Keratinocyte (primary cell): Measurements from ENCODE around the gene HTR1E. TPM values are rescaled to one million over a fixed set of nuclear protein-coding genes. Genes with fewer than 3 reads are reported as not detected.

ENCODE experiments used
- DNase-seq: peaks from one replicate; pipeline ENCODE4 v3.0.0-alpha.2; 2011; ENCODE audit warnings: low read depth, missing footprints, low spot score
- FAIRE-seq: peaks from 2 replicates; lab custom pipeline; 2011; peaks lifted over from hg19 to GRCh38; lab: Jason Lieb, UNC
- H2AFZ ChIP-seq: 2 replicates; pipeline ENCODE4 v1.6.0; 2012; ENCODE audit warnings: low read length, control low read depth, inconsistent platforms; ENCODE audit not compliant: control insufficient read depth
- H3K27ac ChIP-seq: 2 replicates; pipeline ENCODE4 v1.5.1; 2011; ENCODE audit warnings: low read length; ENCODE audit not compliant: control insufficient read depth, insufficient read depth
- H3K27me3 ChIP-seq: 3 replicates; pipeline ENCODE4 v1.6.0; 2011; ENCODE audit warnings: low read length; ENCODE audit not compliant: control insufficient read depth, insufficient read depth; ENCODE audit errors: extremely low read depth
- H3K36me3 ChIP-seq, 2 experiments: 2 replicates in 1 of 2; 3 replicates in 1 of 2; pipeline ENCODE4 v1.5.1; 2011; ENCODE audit warnings: low read length in 2 of 2, mild to moderate bottlenecking in 1 of 2; ENCODE audit not compliant: control insufficient read depth in 2 of 2, insufficient read depth in 2 of 2; ENCODE audit errors: extremely low read depth in 1 of 2
- H3K4me1 ChIP-seq: 3 replicates; pipeline ENCODE4 v1.5.1; 2011; ENCODE audit warnings: low read length; ENCODE audit not compliant: control insufficient read depth, insufficient read depth; ENCODE audit errors: extremely low read depth
- H3K4me2 ChIP-seq: 3 replicates; pipeline ENCODE4 v1.6.0; 2011; ENCODE audit warnings: low read depth, low read length; ENCODE audit not compliant: control insufficient read depth, insufficient read depth; ENCODE audit errors: extremely low read depth
- H3K4me3 ChIP-seq, 3 experiments: fragments of 200-600 bp in 1 of 3; sonication (generic) in 1 of 3; 2 replicates in 2 of 3; 3 replicates in 1 of 3; pipeline ENCODE4 v1.5.1; 2011 to 2016; ENCODE audit warnings: low read length in 3 of 3, mild to moderate bottlenecking in 3 of 3, control low read depth in 2 of 3, inconsistent platforms in 1 of 3, low read depth in 1 of 3, mixed read lengths in 1 of 3, mixed run types in 1 of 3, moderate library complexity in 1 of 3; ENCODE audit not compliant: control insufficient read depth in 2 of 3, insufficient read depth in 2 of 3; ENCODE audit errors: extremely low read depth in 1 of 3
- H3K79me2 ChIP-seq: 2 replicates; pipeline ENCODE4 v1.6.0; 2012; ENCODE audit warnings: low read length; ENCODE audit not compliant: control insufficient read depth, insufficient read depth
- H3K9ac ChIP-seq: 3 replicates; pipeline ENCODE4 v1.6.0; 2011; ENCODE audit warnings: low read length; ENCODE audit not compliant: control insufficient read depth, insufficient read depth; ENCODE audit errors: extremely low read depth
- H3K9me1 ChIP-seq: 3 replicates; pipeline ENCODE4 v1.6.0; 2011; ENCODE audit warnings: low read length; ENCODE audit not compliant: control insufficient read depth, insufficient read depth; ENCODE audit errors: extremely low read depth
- H3K9me3 ChIP-seq: 2 replicates; pipeline ENCODE4 v1.5.1; 2012; ENCODE audit warnings: low read depth, low read length; ENCODE audit not compliant: control insufficient read depth
- H4K20me1 ChIP-seq: 3 replicates; pipeline ENCODE4 v1.6.0; 2011; ENCODE audit warnings: low read length; ENCODE audit not compliant: control insufficient read depth, insufficient read depth; ENCODE audit errors: extremely low read depth
- CTCF ChIP-seq, 3 experiments: IDR thresholded peaks in 1 of 3; conservative IDR thresholded peaks in 1 of 3; optimal IDR thresholded peaks in 1 of 3; 2 replicates in 2 of 3; 3 replicates in 1 of 3; pipeline versions ENCODE3 to v1.5.1; 2011; ENCODE audit warnings: low read length in 3 of 3, mild to moderate bottlenecking in 3 of 3, moderate library complexity in 2 of 3, control low read depth in 1 of 3, inconsistent platforms in 1 of 3; ENCODE audit not compliant: insufficient read depth in 2 of 3; ENCODE audit errors: extremely low read depth in 1 of 3
- EZH2 ChIP-seq: IDR thresholded peaks from one replicate; pipeline ENCODE4 v1.6.1; 2012; ENCODE audit warnings: inconsistent platforms, mild to moderate bottlenecking, low read length, moderate library complexity
- dilution Hi-C: fragments of 300-500 bp; cut with MboI; formaldehyde crosslinking; loops from one replicate; pipeline ENCODE4 v1.7.0; 2020; ENCODE audit warnings: low sequenced_read_pairs; ENCODE audit not compliant: extremely low pct_ligation_motif_present
- polyA plus RNA-seq, 5 experiments: library from polyadenylated mRNA; depleted of rRNA in 3 of 5; stranded (reverse) in 3 of 5; stranded (forward) in 1 of 5; unstranded in 1 of 5; fragments of >200 nt; gene quantifications; 1 replicate in 1 of 5; 2 replicates in 3 of 5; 3 replicates in 1 of 5; pipeline versions ENCODE4 v1.2.1 to v1.2.3, GENCODE V29; 2011 to 2012; ENCODE audit warnings: missing spikeins in 2 of 5, low read depth in 1 of 5, low replicate concordance in 1 of 5

HTR1E gene
- polyA plus RNA-seq, 1 donor (not counting 4 experiments of a cell fraction or from before 2014, with no cell fraction given), result not detected

DNA sequence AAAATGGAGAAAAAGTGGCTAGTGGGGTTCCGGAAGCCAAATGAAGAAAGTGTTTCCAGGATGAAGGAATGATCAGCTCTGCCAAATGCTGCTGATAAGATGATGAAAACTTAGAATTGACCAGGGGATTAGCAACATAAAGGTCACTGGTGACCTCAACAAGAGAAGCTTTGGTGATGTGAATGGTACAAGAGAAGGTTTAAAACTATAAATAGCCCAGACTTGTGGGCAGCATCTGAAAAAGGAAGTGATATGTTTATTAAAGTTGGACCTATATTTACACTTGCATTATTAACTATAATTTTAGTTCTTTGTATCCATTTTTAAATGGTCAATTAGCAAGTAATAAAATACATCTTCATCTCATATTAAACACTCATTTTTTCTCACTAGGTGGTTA, 112.5 kb downstream of the HTR1E start:
- no peaks in the 10 kb centered on the region for H3K36me3 ChIP-seq
- H3K27me3 ChIP-seq, result no peaks in the 10 kb centered on the region
- no peak for FAIRE-seq
- H3K79me2 ChIP-seq, result no peaks in the 10 kb centered on the region
- H3K9me1 ChIP-seq, result no peaks in the 10 kb centered on the region
- H3K9ac ChIP-seq, result no peak overlapping the region
- H3K4me2 ChIP-seq, result no peak overlapping the region
- no peak overlapping the region for H3K4me3 ChIP-seq
- no peaks in the 10 kb centered on the region for H4K20me1 ChIP-seq
- H3K9me3 ChIP-seq, result no peaks in the 10 kb centered on the region
- dilution Hi-C loops, result no loop called here
- H2AFZ ChIP-seq, result no peak overlapping the region
- no peak for DNase-seq
- H3K4me1 ChIP-seq, result no peaks in the 10 kb centered on the region
- TF ChIP-seq CTCF (optimal IDR thresholded peaks at IDR 0.05 in 1 of 3, IDR thresholded peaks at IDR 0.05 in 1 of 3, conservative IDR thresholded peaks at IDR 0.05 in 1 of 3; ENCODE audit: extremely low read depth in 1 of 3, insufficient read depth in 2 of 3, low read length in 3 of 3), result no peak
- no peak for TF ChIP-seq EZH2
- no peak overlapping the region for H3K27ac ChIP-seq

DNA sequence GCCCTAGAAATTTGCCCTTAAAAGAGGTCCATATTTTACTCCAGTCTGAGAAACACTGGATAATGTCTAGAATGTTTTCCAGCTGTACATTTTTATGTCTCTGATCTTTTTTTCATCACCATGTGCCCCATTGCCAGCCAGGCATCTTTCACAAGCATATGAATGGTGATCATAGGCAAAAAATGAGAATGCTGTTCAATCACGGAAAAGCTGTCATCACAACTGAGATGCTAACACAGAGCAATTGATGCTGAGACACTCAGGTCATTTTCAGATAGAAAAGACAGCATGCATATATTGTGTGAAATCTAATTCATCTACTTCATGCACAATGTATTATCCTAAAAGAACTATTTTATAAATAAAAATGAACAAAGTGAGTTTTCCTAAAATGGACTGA, 116.0 kb downstream of the HTR1E start:
- H3K4me2 ChIP-seq, result no peak overlapping the region
- H2AFZ ChIP-seq, result no peak overlapping the region
- no peaks in the 10 kb centered on the region for H3K27me3 ChIP-seq
- TF ChIP-seq CTCF (optimal IDR thresholded peaks at IDR 0.05 in 1 of 3, IDR thresholded peaks at IDR 0.05 in 1 of 3, conservative IDR thresholded peaks at IDR 0.05 in 1 of 3; ENCODE audit: extremely low read depth in 1 of 3, insufficient read depth in 2 of 3, low read length in 3 of 3) (no peak), EZH2 (no peak)
- H3K27ac ChIP-seq, result no peak overlapping the region
- dilution Hi-C loops, result no loop called here
- H3K9me1 ChIP-seq, result no peaks in the 10 kb centered on the region
- H3K79me2 ChIP-seq, result no peaks in the 10 kb centered on the region
- DNase-seq (no peak), FAIRE-seq (no peak)
- H3K4me3 ChIP-seq, result no peak overlapping the region
- no peak overlapping the region for H3K9ac ChIP-seq
- no peaks in the 10 kb centered on the region for H3K36me3 ChIP-seq
- H3K9me3 ChIP-seq, result no peaks in the 10 kb centered on the region
- no peaks in the 10 kb centered on the region for H3K4me1 ChIP-seq
- no peaks in the 10 kb centered on the region for H4K20me1 ChIP-seq
